GM23338 (cell line): Measurements from ENCODE around the gene FCN3. TPM values are rescaled to one million over a fixed set of nuclear protein-coding genes. Genes with fewer than 3 reads are reported as not detected.

Experiments used
- ATAC-seq: fragments of 200-7000 bp; cut with Tn5 transposase; 3 replicates; pipeline ENCODE4 v1.9.1; 2020
- DNase-seq: peaks from one replicate; pipeline ENCODE4 v3.0.0-alpha.2; 2015; ENCODE audit warnings: low spot score
- H2AFZ ChIP-seq: fragments of 200-600 bp; sonication (generic); 2 replicates; pipeline ENCODE4 v1.8.0; 2016; ENCODE audit warnings: antibody characterized with exemption, mild to moderate bottlenecking, moderate library complexity
- H3F3A ChIP-seq: fragments of 200-600 bp; sonication (generic); replicated peaks from 2 replicates; pipeline ENCODE4 v1.8.0; 2017; ENCODE audit warnings: antibody characterized with exemption, mixed run types, low read depth
- H3K27ac ChIP-seq: fragments of 200-600 bp; sonication (generic); 2 replicates; pipeline ENCODE4 v1.6.1; 2016; ENCODE audit warnings: low read depth
- H3K27me3 ChIP-seq: fragments of 200-600 bp; sonication (generic); 2 replicates; pipeline ENCODE4 v1.8.0; 2016; ENCODE audit warnings: mild to moderate bottlenecking, mixed run types, moderate library complexity; ENCODE audit not compliant: insufficient read depth
- H3K36me3 ChIP-seq: fragments of 200-600 bp; sonication (generic); 2 replicates; pipeline ENCODE4 v1.8.0; 2016; ENCODE audit warnings: mild to moderate bottlenecking; ENCODE audit not compliant: insufficient read depth
- H3K4me1 ChIP-seq: fragments of 200-600 bp; sonication (generic); 2 replicates; pipeline ENCODE4 v1.8.0; 2016; ENCODE audit warnings: mild to moderate bottlenecking, moderate library complexity; ENCODE audit not compliant: insufficient read depth
- H3K4me2 ChIP-seq: fragments of 200-600 bp; sonication (generic); 2 replicates; pipeline ENCODE4 v1.7.1; 2017; ENCODE audit warnings: mixed run types
- H3K4me3 ChIP-seq: fragments of 200-600 bp; sonication (generic); 2 replicates; pipeline ENCODE4 v1.6.1; 2016; ENCODE audit warnings: mixed run types
- H3K79me2 ChIP-seq: fragments of 200-600 bp; sonication (generic); replicated peaks from 2 replicates; pipeline ENCODE4 v1.8.0; 2017; ENCODE audit warnings: mild to moderate bottlenecking; ENCODE audit not compliant: insufficient read depth
- H3K9me2 ChIP-seq: fragments of 200-600 bp; sonication (generic); 2 replicates; pipeline ENCODE4 v1.8.0; 2017; ENCODE audit not compliant: insufficient read depth
- H4K20me1 ChIP-seq: fragments of 200-600 bp; sonication (generic); replicated peaks from 2 replicates; pipeline ENCODE4 v1.8.0; 2017; ENCODE audit warnings: mild to moderate bottlenecking; ENCODE audit not compliant: insufficient read depth
- H3K27ac Mint-ChIP-seq: 2 replicates; pipeline ENCODE4 v1.8.0; 2020; ENCODE audit warnings: inconsistent platforms, mild to moderate bottlenecking, moderate library complexity, mixed read lengths
- H3K27me3 Mint-ChIP-seq: 3 replicates; pipeline ENCODE4 v1.8.0; 2022; ENCODE audit warnings: low read depth, mild to moderate bottlenecking, moderate library complexity, mixed read lengths, inconsistent platforms; ENCODE audit not compliant: insufficient read depth, poor library complexity
- H3K36me3 Mint-ChIP-seq: 3 replicates; pipeline ENCODE4 v1.8.0; 2021; ENCODE audit warnings: low read depth, mild to moderate bottlenecking, inconsistent platforms, moderate library complexity, mixed read lengths
- H3K4me1 Mint-ChIP-seq: 3 replicates; pipeline ENCODE4 v1.8.0; 2020; ENCODE audit warnings: mild to moderate bottlenecking, inconsistent platforms, mixed read lengths
- H3K4me3 Mint-ChIP-seq: 3 replicates; pipeline ENCODE4 v1.8.0; 2021; ENCODE audit warnings: moderate library complexity, mild to moderate bottlenecking, inconsistent platforms, mixed read lengths
- H3K9me3 Mint-ChIP-seq: 3 replicates; pipeline ENCODE4 v1.8.0; 2020; ENCODE audit warnings: moderate library complexity, mild to moderate bottlenecking, inconsistent platforms, mixed read lengths
- CREB1 ChIP-seq: fragments of 250-450 bp; sonication (Bioruptor Pico); IDR thresholded peaks from 2 replicates; pipeline ENCODE4 v1.5.0; 2020; ENCODE audit warnings: low read depth, mild to moderate bottlenecking, moderate library complexity
- EZH2 ChIP-seq: fragments of 200-600 bp; sonication (generic); IDR thresholded peaks from one replicate; pipeline ENCODE4 v1.8.0; 2017; ENCODE audit warnings: antibody characterized with exemption, mild to moderate bottlenecking, low read depth; ENCODE audit not compliant: unreplicated experiment
- POLR2AphosphoS5 ChIP-seq: IDR thresholded peaks from 2 replicates; pipeline ENCODE4 v1.6.1; 2016; ENCODE audit warnings: antibody characterized with exemption, low read depth
- STAT1 ChIP-seq: IDR thresholded peaks from one replicate; pipeline ENCODE4 v1.6.1; 2016; ENCODE audit warnings: antibody characterized with exemption; ENCODE audit not compliant: unreplicated experiment
- polyA plus RNA-seq: library from polyadenylated mRNA; unstranded; fragments of >200 nt; fragmentation: Nextera tagmentation; extraction: Ambion mirVana; gene quantifications from 2 replicates; pipeline ENCODE4 v1.2.1, GENCODE V29; 2016
- total RNA-seq: library from RNA; depleted of rRNA; stranded (reverse); fragments of >200 nt; shearing (Covaris generic); gene quantifications from 2 replicates; pipeline ENCODE4 v1.2.3, GENCODE V29; 2014
- TF ChIP-seq, protein P1 (sequence below), 2 experiments: fragments of 200-600 bp in 1 of 2; sonication (generic) in 1 of 2; conservative IDR thresholded peaks; 2 replicates each; pipeline versions ENCODE4 v1.5.1 to v1.6.1; 2016 to 2017; ENCODE audit warnings: antibody characterized with exemption in 2 of 2, low read depth in 2 of 2, mild to moderate bottlenecking in 2 of 2, moderate library complexity in 1 of 2

The FCN3 gene
- total and polyA plus RNA-seq, 2 experiments from 2014 or later = 0.49 TPM; not detected in 1

DNA sequence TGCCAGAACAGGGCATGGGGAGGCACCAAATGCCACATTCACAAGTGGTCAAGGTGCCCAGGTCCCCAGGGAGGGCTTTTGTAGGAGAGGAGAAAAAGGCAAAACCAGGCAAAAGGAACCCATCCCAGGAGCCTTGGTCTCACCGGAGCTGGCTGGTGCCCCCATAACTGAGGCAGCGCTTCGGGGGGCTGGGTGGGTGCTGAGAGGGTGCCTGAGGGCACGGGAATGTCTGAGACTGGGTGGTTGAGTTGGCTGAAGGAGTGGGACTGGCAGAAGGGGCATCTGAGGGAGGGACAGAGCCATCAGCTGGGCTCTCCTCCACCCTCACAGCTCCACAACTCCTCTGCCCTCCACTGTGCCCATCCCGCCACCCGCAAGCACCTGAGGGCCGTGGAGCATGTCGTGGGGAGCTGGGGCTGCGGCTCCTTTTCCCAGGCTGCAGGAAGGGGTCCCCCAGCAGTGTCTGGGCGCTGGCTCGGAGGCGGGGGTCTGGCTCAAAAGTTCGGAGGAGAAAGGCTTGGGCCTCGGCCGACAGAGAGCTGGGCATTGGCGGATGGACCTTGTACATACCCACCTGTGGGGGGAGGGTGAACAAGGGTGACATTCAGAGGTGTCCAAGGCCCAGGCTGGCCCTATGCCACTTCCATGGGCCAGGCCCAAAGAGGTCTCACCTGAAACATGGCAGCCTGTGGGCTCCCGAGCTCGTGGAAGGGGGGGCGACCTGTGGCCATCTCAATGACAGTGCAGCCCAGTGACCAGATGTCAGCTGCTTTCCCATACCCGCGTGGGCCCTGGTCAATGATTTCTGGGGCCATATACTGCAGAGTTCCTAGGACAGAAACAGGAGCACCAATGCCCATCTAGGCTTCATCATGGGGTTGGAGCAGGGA lies 16.3 kb downstream of the FCN3 start:
- Histone ChIP-seq H3K27me3 (peaks cover 47% of the 10 kb centered on the region), H3K4me1 (peaks cover 14% of the 10 kb centered on the region), H3K4me3 (no peak overlapping the region), H3K36me3 (no peaks in the 10 kb centered on the region), H3K79me2 (no peaks in the 10 kb centered on the region), H3K27ac (no peak overlapping the region), H3K4me2 (peak overlapping the region; percentile 49; the same call in 1 of the 2 replicates), H4K20me1 (no peaks in the 10 kb centered on the region), H3K9me2 (no peaks in the 10 kb centered on the region), H2AFZ (no peak overlapping the region; the same call in 1 of the 2 replicates), H3F3A (peaks cover 8% of the 10 kb centered on the region; the same call in 1 of the 2 replicates)
- Mint-ChIP-seq H3K27ac (no peak overlapping the region), H3K4me3 (peak overlapping the region; percentile 29; the same call in 1 of the 3 replicates), H3K9me3 (no peaks in the 10 kb centered on the region), H3K27me3 (peaks cover 42% of the 10 kb centered on the region), H3K4me1 (peaks cover 16% of the 10 kb centered on the region; the same call in 2 of the 3 replicates), H3K36me3 (peaks cover 5% of the 10 kb centered on the region; the same call in 1 of the 3 replicates)
- TF ChIP-seq POLR2AphosphoS5 = no peak
- no peak for DNase-seq
- no peak for ATAC-seq

DNA sequence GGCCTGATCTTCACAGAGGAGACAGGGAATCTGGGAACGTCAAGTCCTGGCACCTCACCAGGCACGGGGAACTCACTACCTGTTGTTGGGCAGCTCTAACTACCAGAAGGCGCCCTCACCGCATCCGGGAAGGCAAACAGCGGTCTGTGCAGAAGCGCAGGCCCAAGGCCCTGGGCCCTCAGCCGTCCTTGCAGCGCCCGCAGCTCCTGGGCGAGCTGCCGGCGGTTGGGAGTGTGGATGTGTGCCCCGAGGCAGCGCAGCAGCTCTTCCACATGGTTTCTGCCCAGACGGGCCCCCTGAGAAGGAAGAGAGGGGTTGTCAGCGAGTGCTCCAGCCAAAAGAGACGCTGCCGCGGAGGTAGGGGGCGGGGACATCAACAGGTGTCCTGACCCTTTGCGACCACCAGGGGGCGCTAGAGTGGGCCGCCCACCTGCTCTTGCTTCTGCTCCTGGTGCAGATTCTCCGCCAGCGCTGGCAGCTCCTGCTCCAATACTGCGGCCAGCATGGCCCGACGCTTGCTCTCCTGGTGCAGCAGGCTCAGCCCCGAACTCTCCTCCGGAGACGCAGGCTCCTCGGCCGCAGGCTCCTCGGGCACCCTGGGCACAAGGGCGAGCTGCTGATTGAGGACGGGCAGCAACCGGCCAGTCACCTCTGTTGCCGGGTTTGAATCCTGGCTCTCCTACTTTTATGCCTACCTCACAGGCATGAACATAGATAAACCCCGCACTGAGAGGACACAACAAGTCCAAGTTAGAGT lies 17.2 kb downstream of the FCN3 start:
- H3K27ac Mint-ChIP-seq = no peak overlapping the region
- Histone ChIP-seq H3K36me3 (no peaks in the 10 kb centered on the region), H3K4me3 (peak overlapping the region; percentile 51), H3K27ac (no peak overlapping the region), H4K20me1 (no peaks in the 10 kb centered on the region), H3K9me2 (no peaks in the 10 kb centered on the region), H3K4me1 (peaks cover 14% of the 10 kb centered on the region), H2AFZ (peak overlapping the region; percentile 80), H3K4me2 (peak overlapping the region; percentile 84), H3F3A (peaks cover 8% of the 10 kb centered on the region; the same call in 1 of the 2 replicates), H3K79me2 (no peaks in the 10 kb centered on the region), H3K27me3 (peaks cover 47% of the 10 kb centered on the region)
- H3K27me3 Mint-ChIP-seq = peaks cover 42% of the 10 kb centered on the region
- peaks cover 5% of the 10 kb centered on the region; the same call in 1 of the 3 replicates for H3K36me3 Mint-ChIP-seq
- peak; percentile 87 for DNase-seq
- H3K4me3 Mint-ChIP-seq = peak overlapping the region; percentile 29; the same call in 1 of the 3 replicates
- peaks cover 16% of the 10 kb centered on the region; the same call in 2 of the 3 replicates for H3K4me1 Mint-ChIP-seq
- TF ChIP-seq CREB1 (CRISPR knock-in tag) (0 out of 2 replicates have a peak, but pooled peaks have one; percentile 27), EZH2 (peak; percentile 35), STAT1 (no peak)
- TF ChIP-seq, protein P1, sequence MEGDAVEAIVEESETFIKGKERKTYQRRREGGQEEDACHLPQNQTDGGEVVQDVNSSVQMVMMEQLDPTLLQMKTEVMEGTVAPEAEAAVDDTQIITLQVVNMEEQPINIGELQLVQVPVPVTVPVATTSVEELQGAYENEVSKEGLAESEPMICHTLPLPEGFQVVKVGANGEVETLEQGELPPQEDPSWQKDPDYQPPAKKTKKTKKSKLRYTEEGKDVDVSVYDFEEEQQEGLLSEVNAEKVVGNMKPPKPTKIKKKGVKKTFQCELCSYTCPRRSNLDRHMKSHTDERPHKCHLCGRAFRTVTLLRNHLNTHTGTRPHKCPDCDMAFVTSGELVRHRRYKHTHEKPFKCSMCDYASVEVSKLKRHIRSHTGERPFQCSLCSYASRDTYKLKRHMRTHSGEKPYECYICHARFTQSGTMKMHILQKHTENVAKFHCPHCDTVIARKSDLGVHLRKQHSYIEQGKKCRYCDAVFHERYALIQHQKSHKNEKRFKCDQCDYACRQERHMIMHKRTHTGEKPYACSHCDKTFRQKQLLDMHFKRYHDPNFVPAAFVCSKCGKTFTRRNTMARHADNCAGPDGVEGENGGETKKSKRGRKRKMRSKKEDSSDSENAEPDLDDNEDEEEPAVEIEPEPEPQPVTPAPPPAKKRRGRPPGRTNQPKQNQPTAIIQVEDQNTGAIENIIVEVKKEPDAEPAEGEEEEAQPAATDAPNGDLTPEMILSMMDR (conservative IDR thresholded peaks at IDR 0.05; ENCODE audit: low read depth in 2 of 2) = peak; percentile 81 to 97
- H3K9me3 Mint-ChIP-seq = no peaks in the 10 kb centered on the region
- peak; percentile 72 for ATAC-seq
